Astrocyte (in vitro differentiated cells and primary cell): Measurements from ENCODE around the gene JUP. TPM values are rescaled to one million over a fixed set of nuclear protein-coding genes. Genes with fewer than 3 reads are reported as not detected.

Experiments
- DNase-seq: peaks from one replicate; pipeline ENCODE4 v3.0.0-alpha.2; 2010; ENCODE audit warnings: low read depth
- FAIRE-seq: peaks from 2 replicates; lab custom pipeline; 2011; peaks lifted over from hg19 to GRCh38; lab: Jason Lieb, UNC
- H2AFZ ChIP-seq: 2 replicates; pipeline ENCODE4 v1.6.0; 2012; ENCODE audit warnings: low read depth, low read length, inconsistent platforms
- H3K27ac ChIP-seq: 2 replicates; pipeline ENCODE4 v1.5.1; 2011; ENCODE audit warnings: low read depth, low read length, inconsistent platforms
- H3K27me3 ChIP-seq: 2 replicates; pipeline ENCODE4 v1.6.0; 2011; ENCODE audit warnings: low read length, inconsistent platforms; ENCODE audit not compliant: insufficient read depth
- H3K36me3 ChIP-seq: 2 replicates; pipeline ENCODE4 v1.5.1; 2011; ENCODE audit warnings: low read length, inconsistent platforms; ENCODE audit not compliant: insufficient read depth
- H3K4me1 ChIP-seq: 2 replicates; pipeline ENCODE4 v1.5.1; 2011; ENCODE audit warnings: low read length, inconsistent platforms; ENCODE audit not compliant: insufficient read depth
- H3K4me2 ChIP-seq: 2 replicates; pipeline ENCODE4 v1.6.0; 2012; ENCODE audit warnings: low read length, inconsistent platforms
- H3K4me3 ChIP-seq: 2 replicates; pipeline ENCODE4 v1.5.1; 2011; ENCODE audit warnings: low read depth, mild to moderate bottlenecking, low read length, inconsistent platforms; ENCODE audit not compliant: insufficient read depth
- H3K79me2 ChIP-seq: 2 replicates; pipeline ENCODE4 v1.6.0; 2012; ENCODE audit warnings: mild to moderate bottlenecking, low read length, inconsistent platforms; ENCODE audit not compliant: insufficient read depth
- H3K9ac ChIP-seq: 2 replicates; pipeline ENCODE4 v1.6.0; 2012; ENCODE audit warnings: mild to moderate bottlenecking, low read length, inconsistent platforms
- H3K9me3 ChIP-seq: 2 replicates; pipeline ENCODE4 v1.5.1; 2012; ENCODE audit warnings: low read depth, mild to moderate bottlenecking, low read length, inconsistent platforms; ENCODE audit not compliant: insufficient read depth
- H4K20me1 ChIP-seq: 2 replicates; pipeline ENCODE4 v1.6.0; 2012; ENCODE audit warnings: low read length, inconsistent platforms; ENCODE audit not compliant: insufficient read depth
- H3K27ac Mint-ChIP-seq: one replicate; pipeline ENCODE4 v1.8.0; 2021; ENCODE audit warnings: mild to moderate bottlenecking, mixed read lengths; ENCODE audit not compliant: unreplicated experiment
- H3K27me3 Mint-ChIP-seq: one replicate; pipeline ENCODE4 v1.8.0; 2021; ENCODE audit warnings: low read depth, mixed read lengths; ENCODE audit not compliant: unreplicated experiment
- H3K36me3 Mint-ChIP-seq: one replicate; pipeline ENCODE4 v1.8.0; 2021; ENCODE audit warnings: low read depth, mixed read lengths; ENCODE audit not compliant: unreplicated experiment
- H3K4me1 Mint-ChIP-seq: one replicate; pipeline ENCODE4 v1.8.0; 2021; ENCODE audit warnings: low read depth, mixed read lengths; ENCODE audit not compliant: unreplicated experiment
- H3K4me3 Mint-ChIP-seq: one replicate; pipeline ENCODE4 v1.8.0; 2021; ENCODE audit warnings: mild to moderate bottlenecking, moderate library complexity, mixed read lengths; ENCODE audit not compliant: unreplicated experiment
- H3K9me3 Mint-ChIP-seq: one replicate; pipeline ENCODE4 v1.8.0; 2021; ENCODE audit warnings: mild to moderate bottlenecking, mixed read lengths; ENCODE audit not compliant: unreplicated experiment
- EZH2 ChIP-seq: IDR thresholded peaks from 2 replicates; pipeline ENCODE4 v1.6.1; 2012; ENCODE audit warnings: mild to moderate bottlenecking, low read length, inconsistent platforms; ENCODE audit not compliant: insufficient read depth
- total RNA-seq: library from RNA; stranded (reverse); gene quantifications from 2 replicates; pipeline ENCODE4 v1.2.1, GENCODE V29; 2021
- TF ChIP-seq, protein P1 (sequence below): IDR thresholded peaks from 2 replicates; pipeline ENCODE4 v1.5.1; 2011; ENCODE audit warnings: low read depth, mild to moderate bottlenecking, inconsistent platforms, low read length, moderate library complexity; ENCODE audit not compliant: insufficient read depth

Gene JUP
- total RNA-seq, 1 donor from 2014 or later = 236 TPM

DNA sequence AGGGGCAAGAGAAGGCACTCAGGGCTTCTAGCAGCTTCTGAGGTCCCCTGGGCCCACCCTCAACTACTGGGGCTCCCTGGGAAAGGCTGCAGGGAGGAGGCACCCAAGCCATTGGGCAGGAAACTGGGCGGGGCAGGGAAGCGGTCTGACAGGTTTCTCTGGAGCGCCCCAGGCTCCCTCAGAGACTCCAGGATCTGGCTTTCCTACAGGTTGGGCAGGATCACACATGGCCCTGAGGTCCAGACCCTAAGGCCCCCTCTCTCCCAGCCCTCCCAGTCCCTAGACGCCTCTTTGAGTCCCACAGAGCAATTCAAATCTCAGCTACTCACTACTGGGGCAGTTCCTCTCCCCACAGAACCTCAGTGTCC is 14.3 kb downstream of the JUP start:
- H3K9me3 ChIP-seq = no peaks in the 10 kb centered on the region
- H3K9ac ChIP-seq = no peak overlapping the region
- H4K20me1 ChIP-seq = peaks cover 15% of the 10 kb centered on the region
- peaks cover 26% of the 10 kb centered on the region for H3K4me1 ChIP-seq
- H3K4me3 ChIP-seq = no peak overlapping the region
- no peak overlapping the region for H3K27ac ChIP-seq
- H2AFZ ChIP-seq = no peak overlapping the region
- H3K79me2 ChIP-seq = peaks cover 19% of the 10 kb centered on the region
- Mint-ChIP-seq H3K4me3 (no peak overlapping the region), H3K4me1 (peaks cover 38% of the 10 kb centered on the region), H3K36me3 (peaks cover 14% of the 10 kb centered on the region), H3K27me3 (no peaks in the 10 kb centered on the region), H3K27ac (peak overlapping the region; percentile 66), H3K9me3 (no peaks in the 10 kb centered on the region)
- TF ChIP-seq, protein P1, sequence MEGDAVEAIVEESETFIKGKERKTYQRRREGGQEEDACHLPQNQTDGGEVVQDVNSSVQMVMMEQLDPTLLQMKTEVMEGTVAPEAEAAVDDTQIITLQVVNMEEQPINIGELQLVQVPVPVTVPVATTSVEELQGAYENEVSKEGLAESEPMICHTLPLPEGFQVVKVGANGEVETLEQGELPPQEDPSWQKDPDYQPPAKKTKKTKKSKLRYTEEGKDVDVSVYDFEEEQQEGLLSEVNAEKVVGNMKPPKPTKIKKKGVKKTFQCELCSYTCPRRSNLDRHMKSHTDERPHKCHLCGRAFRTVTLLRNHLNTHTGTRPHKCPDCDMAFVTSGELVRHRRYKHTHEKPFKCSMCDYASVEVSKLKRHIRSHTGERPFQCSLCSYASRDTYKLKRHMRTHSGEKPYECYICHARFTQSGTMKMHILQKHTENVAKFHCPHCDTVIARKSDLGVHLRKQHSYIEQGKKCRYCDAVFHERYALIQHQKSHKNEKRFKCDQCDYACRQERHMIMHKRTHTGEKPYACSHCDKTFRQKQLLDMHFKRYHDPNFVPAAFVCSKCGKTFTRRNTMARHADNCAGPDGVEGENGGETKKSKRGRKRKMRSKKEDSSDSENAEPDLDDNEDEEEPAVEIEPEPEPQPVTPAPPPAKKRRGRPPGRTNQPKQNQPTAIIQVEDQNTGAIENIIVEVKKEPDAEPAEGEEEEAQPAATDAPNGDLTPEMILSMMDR = no peak
- TF ChIP-seq EZH2 = no peak
- no peak for FAIRE-seq
- H3K4me2 ChIP-seq = no peak overlapping the region
- DNase-seq = no peak
- H3K36me3 ChIP-seq = peaks cover 3% of the 10 kb centered on the region
- no peaks in the 10 kb centered on the region for H3K27me3 ChIP-seq

DNA sequence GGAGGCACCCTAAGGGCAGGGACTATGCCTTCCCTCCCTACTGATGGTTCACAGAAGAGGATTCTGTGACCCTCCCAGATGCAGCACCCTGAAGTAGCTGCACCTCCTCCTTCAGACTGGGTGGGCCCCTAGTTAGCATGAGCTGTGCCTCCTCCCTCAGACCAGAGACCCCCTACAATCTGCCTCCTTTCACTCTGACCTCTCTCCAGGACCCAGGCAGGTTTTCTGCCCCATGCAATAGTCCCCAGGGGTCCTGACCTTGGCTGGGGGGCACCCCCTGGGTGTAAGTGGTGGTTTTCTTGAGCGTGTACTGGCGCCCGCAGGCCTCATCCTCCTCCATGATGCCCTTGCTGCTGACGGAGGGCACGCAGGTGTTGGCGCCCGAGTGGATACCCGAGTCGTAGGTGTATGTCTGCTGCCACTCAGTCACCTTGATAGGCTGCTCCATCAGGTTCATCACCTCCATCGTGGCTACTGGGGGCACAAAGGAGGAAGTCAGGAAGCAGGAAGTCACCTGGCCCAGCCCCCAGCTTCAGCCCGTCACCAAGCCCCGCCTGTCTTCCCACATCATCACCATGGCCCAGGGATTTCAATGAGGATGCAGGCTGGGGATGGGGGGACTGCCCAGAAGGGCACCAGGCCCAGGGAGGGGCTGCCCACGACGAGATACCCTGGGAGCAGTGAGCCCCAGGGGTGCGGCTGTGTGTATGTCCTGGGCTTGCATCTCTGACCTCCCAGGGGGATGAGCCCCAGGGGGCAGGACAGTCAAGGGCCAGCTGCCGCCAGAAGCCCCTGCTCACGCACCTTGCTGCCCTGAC is 14.9 kb downstream of the JUP start:
- no peak overlapping the region for H3K9ac ChIP-seq
- no peaks in the 10 kb centered on the region for H3K9me3 Mint-ChIP-seq
- H3K4me1 ChIP-seq = peaks cover 22% of the 10 kb centered on the region
- no peak for FAIRE-seq
- no peak overlapping the region for H2AFZ ChIP-seq
- H3K27me3 Mint-ChIP-seq = no peaks in the 10 kb centered on the region
- H4K20me1 ChIP-seq = peaks cover 12% of the 10 kb centered on the region
- H3K4me2 ChIP-seq = no peak overlapping the region
- no peak overlapping the region for H3K27ac Mint-ChIP-seq
- H3K9me3 ChIP-seq = no peaks in the 10 kb centered on the region
- no peak overlapping the region for H3K4me3 Mint-ChIP-seq
- H3K4me1 Mint-ChIP-seq = peaks cover 34% of the 10 kb centered on the region
- peaks cover 19% of the 10 kb centered on the region for H3K79me2 ChIP-seq
- TF ChIP-seq, protein P1 = no peak
- no peak for TF ChIP-seq EZH2
- no peak for DNase-seq
- no peaks in the 10 kb centered on the region for H3K27me3 ChIP-seq
- H3K36me3 Mint-ChIP-seq = peaks cover 17% of the 10 kb centered on the region
- no peak overlapping the region for H3K4me3 ChIP-seq
- H3K27ac ChIP-seq = no peak overlapping the region
- peaks cover 3% of the 10 kb centered on the region for H3K36me3 ChIP-seq

DNA sequence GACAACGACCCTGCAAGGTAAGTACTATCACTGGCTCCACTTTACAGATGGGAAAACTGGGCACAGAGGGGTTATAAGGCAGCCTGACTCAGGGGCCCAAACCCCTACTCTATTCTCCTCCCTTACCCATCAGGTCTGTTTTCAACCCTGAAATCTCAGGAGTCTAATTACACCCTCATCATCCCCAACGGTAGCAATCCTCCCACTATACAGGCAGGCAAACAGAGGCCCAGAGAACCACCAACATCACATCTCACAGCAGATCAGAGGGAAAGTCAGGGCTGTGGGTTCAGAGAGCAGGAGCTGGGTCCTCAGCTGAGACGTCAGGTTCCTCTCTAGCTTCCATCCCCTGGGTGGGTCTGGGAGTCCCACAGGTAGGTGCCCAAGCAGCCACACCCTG is 16.5 kb downstream of the JUP start:
- H3K36me3 Mint-ChIP-seq = peaks cover 14% of the 10 kb centered on the region

More for the DNA sequence above, 16.5 kb downstream of the JUP start:
- H3K27ac Mint-ChIP-seq = no peak overlapping the region
- no peaks in the 10 kb centered on the region for H3K9me3 Mint-ChIP-seq
- Histone ChIP-seq H3K9me3 (no peaks in the 10 kb centered on the region), H3K27ac (no peak overlapping the region), H3K4me2 (no peak overlapping the region), H3K9ac (no peak overlapping the region), H3K36me3 (peaks cover 6% of the 10 kb centered on the region), H3K4me3 (no peak overlapping the region), H3K79me2 (peaks cover 8% of the 10 kb centered on the region), H4K20me1 (peaks cover 5% of the 10 kb centered on the region), H2AFZ (no peak overlapping the region), H3K27me3 (no peaks in the 10 kb centered on the region), H3K4me1 (peaks cover 13% of the 10 kb centered on the region)
- FAIRE-seq = no peak
- no peak overlapping the region for H3K4me3 Mint-ChIP-seq
- no peak for DNase-seq
- peaks cover 23% of the 10 kb centered on the region for H3K4me1 Mint-ChIP-seq
- H3K27me3 Mint-ChIP-seq = no peaks in the 10 kb centered on the region
- TF ChIP-seq EZH2 = no peak
- TF ChIP-seq, protein P1 = no peak
